GM18873 (cell line): ENCODE results near the gene SERPING1.

ENCODE experiments used
- ATAC-seq: cut with Tn5 transposase; IDR thresholded peaks from one replicate; pipeline ENCODE4 v1.9.1; 2021; ENCODE audit warnings: mild to moderate bottlenecking, moderate library complexity, moderate number of reproducible peaks; ENCODE audit not compliant: unreplicated experiment, low FRiP score

The SERPING1 gene

GRCh38 chr11:57597461-57597915, at the start of gene SERPING1:
Gene SERPING1 (plus strand): TSS chr11:57597685. CDS start chr11:57598271, 586 bp downstream.
- ATAC-seq = no peak

DNA sequence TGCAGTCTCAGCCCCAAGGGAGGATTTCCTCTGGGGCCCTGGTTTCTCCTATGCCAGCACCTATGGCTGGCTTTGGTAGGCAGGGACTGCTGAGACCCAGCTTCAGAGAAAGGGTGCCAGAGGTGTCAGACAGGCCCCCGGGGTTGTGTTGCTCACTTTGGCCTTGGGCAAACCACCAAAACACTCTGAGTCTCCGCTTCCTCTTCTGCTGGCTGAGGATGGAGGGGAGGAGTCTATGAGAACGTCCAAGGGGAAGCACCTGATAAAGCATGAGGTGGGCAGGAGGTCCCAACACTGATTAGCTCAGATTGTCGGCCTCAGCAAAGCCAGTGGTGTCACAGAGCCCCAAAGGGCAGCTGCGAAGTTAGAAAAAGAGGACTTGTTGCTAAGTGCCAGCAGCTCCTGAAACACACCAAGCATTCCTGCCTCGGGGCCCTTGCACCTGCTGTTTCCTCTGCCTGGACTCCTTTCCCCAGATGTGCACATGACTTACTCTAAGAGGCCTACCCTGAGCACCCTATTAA, 49.6 kb upstream of the SERPING1 start:
- ATAC-seq = peak; percentile 68

GRCh38 chr11:57549983-57550382, 47.5 kb upstream of the SERPING1 start:
- no peak for ATAC-seq

GRCh38 chr11:57551941-57552340, 45.5 kb upstream of the SERPING1 start:
- no peak for ATAC-seq

- ATAC-seq = no peak
Observed at GRCh38 chr11:57552479-57552878, 45.0 kb upstream of the SERPING1 start.

- no peak for ATAC-seq
Observed at GRCh38 chr11:57555393-57555792, 42.1 kb upstream of the SERPING1 start.

DNA sequence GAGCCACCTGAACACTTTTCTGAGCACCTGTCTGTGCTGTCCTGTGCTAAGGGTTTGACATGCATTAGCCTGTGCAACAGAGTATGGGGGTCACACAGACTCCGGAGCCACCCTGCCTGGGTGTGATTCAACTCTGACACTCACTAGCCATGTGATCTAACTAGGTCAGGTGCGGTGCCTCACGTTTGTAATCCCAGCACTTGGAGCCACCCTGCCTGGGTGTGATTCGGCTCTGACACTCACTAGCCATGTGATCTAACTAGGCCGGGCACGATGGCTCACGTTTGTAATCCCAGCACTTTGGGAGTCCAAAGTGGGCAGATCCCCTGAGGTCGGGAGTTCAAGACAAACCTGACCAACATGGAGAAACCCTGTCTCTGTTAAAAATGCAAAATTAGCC, 41.4 kb upstream of the SERPING1 start:
- no peak for ATAC-seq

GRCh38 chr11:57560146-57560545, 37.3 kb upstream of the SERPING1 start:
- ATAC-seq = no peak

- no peak for ATAC-seq
Observed at GRCh38 chr11:57562596-57562995, 34.9 kb upstream of the SERPING1 start.

DNA sequence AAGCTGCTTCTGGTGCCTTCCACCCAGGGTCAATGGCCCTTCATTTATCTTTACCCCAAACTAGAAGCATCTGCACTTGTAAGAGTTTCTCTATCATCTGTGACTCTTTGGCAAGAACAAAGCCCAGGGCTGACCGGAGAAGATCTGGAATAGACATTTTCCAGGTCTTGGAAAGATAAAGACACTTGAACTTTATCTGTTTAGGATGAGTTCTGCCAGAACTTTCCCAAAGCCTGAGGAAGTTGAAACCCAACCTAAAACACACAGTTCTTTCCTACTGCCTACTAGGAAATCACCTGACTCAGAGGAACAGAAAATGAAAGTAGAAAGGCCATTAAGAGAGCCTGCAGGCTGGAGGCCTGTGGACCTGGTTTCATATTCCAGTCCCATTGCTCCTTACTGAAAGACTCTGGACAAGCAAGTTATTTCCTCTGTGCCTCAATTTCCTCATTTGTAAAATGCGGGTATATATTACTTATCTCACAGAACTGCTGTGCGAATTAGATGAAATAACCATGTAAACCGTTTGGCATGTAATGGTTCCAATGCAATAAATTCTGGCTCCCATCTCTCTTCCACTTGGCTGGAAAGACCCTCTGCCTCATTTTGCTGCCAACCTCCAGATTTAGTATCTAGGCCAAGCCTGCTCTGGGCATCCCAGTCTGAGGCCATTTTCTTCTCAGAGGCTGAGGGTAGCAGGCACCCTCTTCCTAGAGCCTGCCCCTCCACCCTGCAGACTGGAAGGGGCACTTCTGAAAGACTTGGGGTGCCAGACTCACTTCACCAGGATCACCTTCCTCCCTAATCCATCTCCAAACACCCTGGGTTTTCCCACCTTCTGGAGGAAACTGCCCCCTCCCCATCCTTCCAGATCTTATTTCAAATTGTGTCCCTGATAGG, 31.2 kb upstream of the SERPING1 start:
- ATAC-seq = peak; percentile 63

DNA sequence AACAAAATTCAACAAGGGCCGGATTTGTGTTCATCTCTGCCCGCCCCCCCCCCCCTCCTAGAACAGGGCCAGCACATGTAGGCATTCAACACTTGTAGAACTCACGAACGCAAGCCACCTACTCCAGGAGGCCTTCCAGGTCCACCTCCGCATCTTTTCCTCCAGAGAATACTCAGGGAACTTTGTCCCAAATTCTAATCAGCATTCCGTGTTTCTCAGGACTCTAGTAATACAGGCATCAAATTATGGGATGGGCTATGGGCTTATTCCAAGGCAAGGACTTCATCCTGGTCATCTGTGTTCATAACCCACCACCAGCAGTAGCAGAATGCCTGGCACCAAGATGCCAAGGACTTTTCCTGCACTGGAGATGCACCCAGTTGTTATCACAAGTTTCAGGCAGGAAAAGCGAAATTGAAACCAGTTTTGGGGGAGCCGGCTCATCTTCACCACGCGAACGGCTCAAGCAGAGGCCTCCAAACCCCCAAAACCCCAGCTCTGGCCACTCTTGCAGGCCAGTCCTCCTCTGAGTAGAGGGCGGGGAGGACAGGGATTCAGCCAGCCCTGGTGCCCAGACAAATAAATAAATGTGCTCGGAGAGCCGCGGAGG, 30.5 kb upstream of the SERPING1 start:
- no peak for ATAC-seq

- ATAC-seq = peak; percentile 76
Observed at GRCh38 chr11:57567515-57568329, 29.8 kb upstream of the SERPING1 start, which contains the start of gene UBE2L6. Gene UBE2L6 (minus strand): TSS chr11:57567672. CDS start chr11:57567611, 61 bp downstream.

DNA sequence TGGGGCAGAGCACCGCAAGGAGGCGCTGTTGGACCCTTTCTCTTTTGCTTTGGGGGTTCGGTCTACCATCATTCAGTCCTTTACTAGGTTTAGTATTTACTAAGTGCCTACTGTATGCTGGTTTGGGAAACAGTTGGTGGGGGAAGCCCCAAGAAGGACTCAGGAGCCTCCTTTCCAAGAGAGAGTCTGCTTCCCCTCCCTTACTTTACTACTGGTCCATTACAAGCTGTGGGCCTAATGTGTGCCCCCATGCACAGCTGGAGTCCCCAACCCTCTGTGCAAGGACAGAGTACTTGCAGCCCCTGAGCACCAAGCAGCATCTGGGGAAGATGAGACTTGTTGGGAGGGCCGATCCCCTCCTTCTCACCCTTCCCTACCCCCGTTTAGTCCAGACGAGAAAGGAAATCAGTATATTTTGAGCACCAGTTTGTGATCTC, 29.1 kb upstream of the SERPING1 start:
- no peak for ATAC-seq

- no peak for ATAC-seq
Observed at GRCh38 chr11:57571606-57572005, 25.9 kb upstream of the SERPING1 start.

- no peak for ATAC-seq
Observed at GRCh38 chr11:57574061-57574460, 23.4 kb upstream of the SERPING1 start.

DNA sequence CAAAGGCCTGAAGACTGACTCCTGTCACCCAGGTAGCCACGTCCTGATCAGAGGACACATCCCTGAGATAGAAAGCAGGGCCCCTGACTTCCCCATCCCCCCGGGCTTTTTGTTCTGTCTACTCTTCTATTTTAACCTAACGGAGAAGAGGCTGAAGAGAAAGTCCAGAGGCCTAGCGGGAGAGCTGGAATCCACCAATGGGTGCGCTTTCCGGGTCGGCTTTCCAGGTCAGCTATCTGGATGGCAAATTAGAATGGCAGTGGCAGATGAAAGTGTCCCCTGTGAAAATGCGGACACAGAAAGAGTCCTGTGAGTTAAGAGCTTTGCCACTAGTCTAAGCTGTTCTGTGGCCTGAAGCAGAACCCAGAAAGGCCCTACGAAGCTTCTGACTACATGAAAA, 13.1 kb upstream of the SERPING1 start:
- ATAC-seq = no peak

DNA sequence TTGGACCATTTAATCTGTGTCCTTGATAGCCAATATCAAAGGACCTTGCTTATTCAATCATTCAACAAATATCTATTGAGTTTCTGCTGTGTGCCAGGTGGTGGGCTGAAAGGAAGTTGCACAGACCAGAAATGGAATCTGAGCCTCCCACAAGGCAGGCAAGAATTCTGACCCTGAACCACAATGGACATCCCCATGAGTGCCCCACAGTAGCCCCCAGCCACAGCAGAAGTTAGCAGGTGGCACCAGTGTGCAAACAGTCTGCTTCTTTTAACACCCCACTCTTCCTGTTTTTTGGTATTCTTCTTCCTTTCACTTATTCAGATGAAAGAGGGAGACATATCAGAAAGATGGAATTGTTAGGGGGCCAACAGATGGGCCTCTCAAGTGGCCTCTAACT, 12.2 kb upstream of the SERPING1 start:
- no peak for ATAC-seq

GRCh38 chr11:57586711-57587245, 10.7 kb upstream of the SERPING1 start:
- ATAC-seq = no peak

GRCh38 chr11:57588046-57588710, 9.3 kb upstream of the SERPING1 start:
- no peak for ATAC-seq
